ENCODE results near the gene JAM3. TPM values are rescaled to one million over a fixed set of nuclear protein-coding genes. Genes with fewer than 3 reads are reported as not detected.
A peak's percentile ranks its signal among the peaks of the same experiment; 100 is the strongest.

The JAM3 gene
- total and polyA plus RNA-seq, 11 donors = 11.9 to 56.9 (median 34.0) TPM

DNA sequence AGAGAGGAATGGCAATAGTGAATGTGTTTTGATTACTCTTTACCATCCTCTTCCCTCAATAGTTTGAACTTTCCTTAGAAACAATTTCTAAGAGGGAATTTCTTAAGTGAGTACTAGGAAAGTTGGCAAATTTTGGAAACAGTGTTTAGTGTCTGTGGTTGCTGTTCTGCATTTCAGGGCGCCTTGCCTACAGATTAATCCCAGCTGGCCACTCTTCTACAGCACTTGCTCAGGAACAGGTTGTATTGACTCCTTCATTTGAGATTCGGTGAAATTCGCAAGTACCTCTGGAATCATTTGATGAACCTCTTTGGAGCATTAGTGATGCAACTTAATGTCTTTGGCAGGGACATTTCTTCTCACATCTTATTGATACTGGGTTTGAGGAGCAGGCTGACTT, 28.3 kb downstream of the JAM3 start:
- H3K27ac ChIP-seq = no peak overlapping the region
- DNase-seq (no peak), ATAC-seq (no peak)
- H3K9me3 ChIP-seq = no peaks in the 10 kb centered on the region
- intact Hi-C loops (cut with DNase I) = no loop called here
- H3K36me3 ChIP-seq = no peaks in the 10 kb centered on the region
- no peaks in the 10 kb centered on the region for H3K27me3 ChIP-seq
- no peak overlapping the region for H3K4me3 ChIP-seq
- 89 to 96% (median 93%) methylated on average over 3 of the region's 3 CpGs for WGBS, 4 donors
- TF ChIP-seq, protein P1, sequence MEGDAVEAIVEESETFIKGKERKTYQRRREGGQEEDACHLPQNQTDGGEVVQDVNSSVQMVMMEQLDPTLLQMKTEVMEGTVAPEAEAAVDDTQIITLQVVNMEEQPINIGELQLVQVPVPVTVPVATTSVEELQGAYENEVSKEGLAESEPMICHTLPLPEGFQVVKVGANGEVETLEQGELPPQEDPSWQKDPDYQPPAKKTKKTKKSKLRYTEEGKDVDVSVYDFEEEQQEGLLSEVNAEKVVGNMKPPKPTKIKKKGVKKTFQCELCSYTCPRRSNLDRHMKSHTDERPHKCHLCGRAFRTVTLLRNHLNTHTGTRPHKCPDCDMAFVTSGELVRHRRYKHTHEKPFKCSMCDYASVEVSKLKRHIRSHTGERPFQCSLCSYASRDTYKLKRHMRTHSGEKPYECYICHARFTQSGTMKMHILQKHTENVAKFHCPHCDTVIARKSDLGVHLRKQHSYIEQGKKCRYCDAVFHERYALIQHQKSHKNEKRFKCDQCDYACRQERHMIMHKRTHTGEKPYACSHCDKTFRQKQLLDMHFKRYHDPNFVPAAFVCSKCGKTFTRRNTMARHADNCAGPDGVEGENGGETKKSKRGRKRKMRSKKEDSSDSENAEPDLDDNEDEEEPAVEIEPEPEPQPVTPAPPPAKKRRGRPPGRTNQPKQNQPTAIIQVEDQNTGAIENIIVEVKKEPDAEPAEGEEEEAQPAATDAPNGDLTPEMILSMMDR (IDR thresholded peaks at IDR 0.05) = no peak
- TF ChIP-seq POLR2A (IDR thresholded peaks at IDR 0.05) = no peak
- no peaks in the 10 kb centered on the region for H3K4me1 ChIP-seq

DNA sequence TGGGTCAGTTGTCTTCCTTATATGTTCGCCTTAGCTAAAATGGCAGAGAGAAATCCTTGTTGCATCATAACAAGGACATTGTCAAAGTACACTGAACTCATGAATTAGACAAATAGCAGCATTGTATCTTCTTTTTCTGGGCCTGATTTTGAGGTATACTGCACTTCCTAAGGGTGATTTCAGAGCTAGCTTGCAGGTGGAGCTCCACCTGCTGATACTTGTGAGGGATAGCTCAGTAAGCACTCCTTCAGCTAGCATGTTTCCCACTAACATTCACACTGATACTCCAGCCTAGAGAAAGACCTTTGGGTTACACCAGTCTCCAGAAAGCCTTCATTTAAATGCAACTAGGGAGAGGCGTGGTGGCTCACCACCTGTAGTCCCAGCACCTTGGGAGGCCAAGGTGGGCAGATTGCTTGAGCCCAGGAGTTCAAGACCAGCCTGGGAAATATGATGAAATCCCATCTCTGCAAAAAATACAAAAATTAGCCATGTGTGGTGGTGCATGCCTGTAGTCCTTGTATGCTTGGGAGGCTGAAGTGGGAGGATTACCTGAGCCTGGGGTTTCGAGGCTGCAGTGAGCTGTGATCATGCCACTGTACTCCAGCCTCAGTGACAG, 29.8 kb downstream of the JAM3 start:
- Histone ChIP-seq H3K36me3 (no peaks in the 10 kb centered on the region), H3K4me1 (no peaks in the 10 kb centered on the region), H3K4me3 (no peak overlapping the region), H3K27me3 (no peaks in the 10 kb centered on the region), H3K9me3 (no peaks in the 10 kb centered on the region), H3K27ac (no peak overlapping the region)
- ATAC-seq = no peak
- TF ChIP-seq POLR2A (IDR thresholded peaks at IDR 0.05) = no peak
- TF ChIP-seq, protein P1 (IDR thresholded peaks at IDR 0.05) = peak in 3 of 12 donors; percentile 17 to 36 (median 20)
- WGBS, 4 donors = 96 to 100% (median 98%) methylated on average over 3 of the region's 3 CpGs
- intact Hi-C loops (cut with DNase I) = no loop called here
- no peak for DNase-seq

DNA sequence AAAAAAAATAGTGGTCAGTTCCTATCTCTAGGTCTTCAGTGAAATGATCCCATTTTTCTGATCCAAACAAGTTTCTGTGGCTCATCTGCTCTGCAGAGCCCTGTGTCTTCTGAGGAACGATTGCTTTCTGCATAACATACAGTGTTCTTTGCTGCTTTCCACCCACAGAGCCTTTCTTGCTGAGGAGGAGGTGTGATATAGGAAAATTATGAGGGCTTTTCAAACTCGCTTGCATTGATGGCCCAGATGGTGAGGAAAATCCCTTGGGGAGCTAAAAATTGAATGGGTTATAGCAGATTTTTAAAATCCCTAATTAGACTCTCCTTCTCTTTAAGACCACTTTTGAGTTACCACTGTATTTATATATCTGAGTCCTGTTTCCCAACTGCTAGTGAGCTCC, 31.3 kb downstream of the JAM3 start:
- Histone ChIP-seq H3K4me1 (no peaks in the 10 kb centered on the region), H3K27me3 (no peaks in the 10 kb centered on the region), H3K27ac (no peak overlapping the region), H3K9me3 (no peaks in the 10 kb centered on the region), H3K4me3 (no peak overlapping the region), H3K36me3 (no peaks in the 10 kb centered on the region)
- WGBS, 4 donors = 83 to 91% (median 86%) methylated on average over 2 of the region's 2 CpGs
- no peak for DNase-seq
- intact Hi-C loops (cut with DNase I) = no loop called here
- TF ChIP-seq POLR2A (IDR thresholded peaks at IDR 0.05) = no peak
- TF ChIP-seq, protein P1 (IDR thresholded peaks at IDR 0.05) = no peak
- no peak for ATAC-seq

DNA sequence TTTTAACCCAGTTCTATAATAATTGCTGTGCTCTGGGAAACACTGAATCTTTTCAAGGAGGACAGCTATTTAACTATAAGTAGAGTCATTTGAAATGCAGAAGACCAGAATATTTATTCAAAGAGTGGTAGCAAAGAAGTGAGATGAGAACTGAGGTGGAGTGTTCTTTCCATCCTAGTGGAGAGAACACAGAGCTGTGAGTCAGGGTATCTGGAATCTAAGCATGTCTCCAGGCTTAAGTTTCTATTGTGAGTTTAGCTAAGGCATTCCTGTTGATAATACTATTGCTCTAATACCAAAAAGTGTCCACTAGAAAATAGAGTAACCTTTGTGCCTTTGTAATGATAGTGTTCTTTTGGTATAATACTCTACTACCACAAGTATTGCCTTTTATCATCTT, 32.4 kb downstream of the JAM3 start:
- H3K4me1 ChIP-seq = no peaks in the 10 kb centered on the region
- DNase-seq (no peak), ATAC-seq (no peak)
- no peaks in the 10 kb centered on the region for H3K9me3 ChIP-seq
- no peaks in the 10 kb centered on the region for H3K27me3 ChIP-seq
- intact Hi-C loops (cut with DNase I) = no loop called here
- H3K36me3 ChIP-seq = no peaks in the 10 kb centered on the region
- H3K27ac ChIP-seq = no peak overlapping the region
- TF ChIP-seq POLR2A (IDR thresholded peaks at IDR 0.05) = no peak
- TF ChIP-seq, protein P1 (IDR thresholded peaks at IDR 0.05) = no peak
- H3K4me3 ChIP-seq = no peak overlapping the region
